Limb (tissue), 2 donors: Measurements from ENCODE around the gene ZNF496.
"Not testable (repeated sequence)": the region's sequence is repeated elsewhere in the genome, so short reads cannot be mapped to it uniquely, and the experiment has no call there.

Experiments used
- DNase-seq, 2 donors: peaks; one replicate each; pipeline ENCODE4 v3.0.0-alpha.2; 2016; ENCODE audit errors: extremely low spot score in 2 of 2

The ZNF496 gene

GRCh38 chr1:247294282-247294681 lies 37.4 kb downstream of the ZNF496 start:
- DNase-seq, result no peak

DNA sequence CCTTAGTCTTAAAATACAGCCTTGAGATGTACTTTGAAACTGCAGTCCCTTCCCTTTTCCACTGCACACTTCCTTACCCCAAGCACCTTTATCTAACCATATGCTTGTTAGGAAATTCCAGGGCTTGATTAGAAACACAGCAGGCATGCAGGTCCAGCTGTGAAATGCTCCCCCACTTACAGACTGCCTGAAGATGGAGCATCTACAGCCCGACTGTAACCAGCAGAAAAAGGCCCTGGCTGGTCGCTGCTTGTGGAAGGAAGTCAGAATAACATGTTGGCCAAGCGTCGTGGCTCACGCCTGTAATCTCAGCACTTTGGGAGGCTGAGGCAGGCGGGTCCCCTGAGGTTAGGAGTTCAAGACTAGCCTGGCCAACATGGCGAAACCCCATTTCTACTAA lies 38.6 kb downstream of the ZNF496 start:
- DNase-seq, result no peak

- no peak for DNase-seq
Measured at GRCh38 chr1:247291833-247292561, 39.7 kb downstream of the ZNF496 start.

GRCh38 chr1:247291161-247291560 lies 40.5 kb downstream of the ZNF496 start:
- no peak for DNase-seq

DNA sequence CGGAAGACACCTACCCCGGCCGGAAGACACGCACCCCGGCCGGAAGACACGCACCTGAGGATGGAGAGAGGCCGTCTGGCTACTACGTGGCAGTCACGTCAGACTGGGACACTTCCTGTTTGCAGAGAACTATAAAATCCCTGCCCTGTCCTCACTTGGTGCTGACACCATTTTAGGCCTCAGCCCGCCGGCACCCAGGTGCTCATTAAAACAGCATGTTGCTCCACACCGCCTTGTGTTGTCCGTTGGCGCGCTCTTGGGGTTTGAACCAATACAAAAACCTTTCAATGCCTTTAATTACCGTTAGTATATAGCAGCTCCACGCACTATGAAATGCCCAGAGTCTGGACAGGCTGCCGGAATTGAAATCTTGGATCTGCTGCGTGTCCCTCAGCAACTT lies 41.1 kb downstream of the ZNF496 start:
- DNase-seq, result no peak

- not testable (repeated sequence) for DNase-seq
Measured at GRCh38 chr1:247289274-247289892, 42.3 kb downstream of the ZNF496 start.

GRCh38 chr1:247288341-247288740 lies 43.3 kb downstream of the ZNF496 start:
- peak in 1 of 2 donors; percentile 12 for DNase-seq

GRCh38 chr1:247287460-247287859 lies 44.2 kb downstream of the ZNF496 start:
- DNase-seq, result no peak

GRCh38 chr1:247286134-247286670 lies 45.5 kb downstream of the ZNF496 start:
- DNase-seq, result peak in 1 of 2 donors; percentile 18

DNA sequence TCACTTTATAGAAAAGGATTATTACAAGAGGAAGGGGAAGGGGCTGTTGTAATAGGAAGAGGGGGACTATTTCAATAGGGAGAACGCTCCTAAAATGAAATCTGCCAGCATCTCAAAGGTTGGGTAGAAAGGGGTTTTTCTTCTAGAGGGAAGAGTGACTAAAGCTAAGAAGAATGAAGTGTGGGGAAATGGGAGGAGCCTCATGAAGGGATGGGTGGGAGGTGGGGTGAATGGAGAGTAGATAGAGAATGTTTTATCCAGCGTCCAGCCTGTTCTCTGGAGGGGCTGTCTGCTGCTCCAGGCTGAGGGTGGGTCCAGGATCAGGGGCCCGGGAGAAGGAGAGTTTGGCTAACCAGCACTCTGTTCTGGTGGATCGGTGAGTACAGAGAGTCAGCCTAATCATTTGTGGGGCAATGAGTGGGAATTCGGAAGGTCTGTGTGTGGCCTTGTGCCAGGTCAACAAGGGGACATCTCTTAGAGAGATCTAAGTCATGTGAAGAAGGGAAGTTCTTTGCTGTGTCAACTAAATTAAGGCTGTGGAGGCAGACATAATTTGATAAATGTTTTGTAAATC lies 50.6 kb downstream of the ZNF496 start:
- DNase-seq, result no peak

DNA sequence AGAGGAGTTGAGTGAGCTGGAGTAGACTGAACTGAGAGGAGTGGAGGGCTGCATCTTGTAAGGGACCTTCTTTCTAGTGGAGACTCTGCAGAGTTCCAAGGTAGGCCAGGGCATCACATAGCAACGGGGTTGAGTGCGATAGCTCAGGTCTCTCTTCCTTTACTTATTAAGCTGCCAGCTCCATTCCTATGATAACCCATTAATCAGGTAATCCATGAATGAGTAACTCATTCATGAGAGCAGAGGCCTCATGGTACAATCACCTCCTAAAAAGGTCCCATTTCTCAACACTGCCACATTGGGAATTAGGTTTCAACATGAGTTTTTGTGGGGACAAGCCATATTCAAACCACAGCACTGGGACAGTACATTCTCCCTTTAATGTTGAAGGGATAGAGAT lies 54.5 kb downstream of the ZNF496 start:
- DNase-seq, result no peak

GRCh38 chr1:247274605-247275256 lies 56.9 kb downstream of the ZNF496 start:
- DNase-seq, result no peak

DNA sequence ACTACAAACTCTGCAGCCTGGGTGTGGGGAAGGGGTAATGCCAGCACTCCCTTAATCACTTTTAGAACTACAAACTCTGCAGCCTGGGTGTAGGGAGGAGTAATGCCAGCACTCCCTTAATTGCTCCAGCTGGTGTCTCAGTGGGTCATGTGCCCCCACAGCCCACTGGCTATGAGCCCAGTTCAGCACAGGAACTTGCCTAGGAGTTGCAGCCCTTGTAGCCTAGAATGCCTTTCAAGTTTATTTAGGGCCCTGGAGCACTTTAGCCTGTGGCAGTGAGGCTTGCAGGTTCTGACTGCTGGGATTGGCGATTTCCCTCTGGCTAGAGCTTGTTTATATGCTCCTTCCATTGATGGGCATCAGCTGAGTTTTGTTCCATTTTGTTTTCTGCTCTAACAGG lies 58.7 kb downstream of the ZNF496 start:
- DNase-seq, result peak in 1 of 2 donors; percentile 3

- DNase-seq, result no peak
Measured at GRCh38 chr1:247270003-247270402, 61.7 kb downstream of the ZNF496 start.

- DNase-seq, result no peak
Measured at GRCh38 chr1:247269133-247269532, 62.5 kb downstream of the ZNF496 start.

- DNase-seq, result no peak
Measured at GRCh38 chr1:247268390-247269045, 63.1 kb downstream of the ZNF496 start.

DNA sequence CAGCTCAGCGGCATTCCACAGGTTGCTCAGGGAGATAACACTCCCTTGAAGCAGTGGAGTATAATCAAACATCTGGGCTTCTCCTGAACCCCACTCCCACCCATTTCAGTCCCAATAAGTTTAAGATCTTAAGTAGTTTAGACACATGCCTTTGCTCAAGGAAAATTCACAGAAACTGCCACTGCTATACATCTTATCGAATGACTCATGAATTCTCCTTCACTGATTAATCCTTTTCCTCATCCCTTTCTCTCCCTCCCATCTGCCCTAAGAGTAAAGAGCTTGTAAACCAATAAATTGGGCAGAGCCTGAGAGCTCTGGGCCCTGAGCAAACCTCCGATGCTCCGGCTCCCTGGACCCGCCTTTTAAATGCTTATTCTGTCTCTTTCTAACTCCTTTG lies 65.6 kb downstream of the ZNF496 start:
- DNase-seq, result no peak

DNA sequence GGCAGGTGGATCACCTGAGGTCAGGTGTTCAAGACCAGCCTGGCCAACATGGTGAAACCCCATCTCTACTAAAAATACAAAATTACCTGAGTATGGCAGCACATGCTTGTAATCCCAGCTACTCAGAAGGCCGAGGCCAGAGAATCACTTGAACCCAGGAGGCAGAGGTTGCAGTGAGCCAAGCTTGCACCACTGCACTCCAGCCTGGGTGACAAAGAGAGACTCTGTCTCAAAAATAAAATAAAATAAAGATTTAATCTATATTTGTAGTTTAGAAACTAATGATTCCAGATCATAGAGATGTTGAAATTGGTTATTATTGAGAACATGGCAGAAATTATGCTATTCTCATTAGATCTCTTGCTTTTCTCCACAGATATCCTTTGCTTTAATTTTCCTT lies 75.9 kb downstream of the ZNF496 start, which contains the start of gene VN1R5:
TSS of gene VN1R5 (plus strand) at position 301 of the 400 bp plus-strand sequence.
- DNase-seq, result not testable (repeated sequence)

- no peak for DNase-seq
Measured at GRCh38 chr1:247247568-247247967, 84.1 kb downstream of the ZNF496 start.
